Activated CD8-positive, alpha-beta T cell treated with anti-CD3 and anti-CD28 coated beads for 36 hours (primary cell): Measurements from ENCODE around the gene MAPK12. TPM values are rescaled to one million over a fixed set of nuclear protein-coding genes. Genes with fewer than 3 reads are reported as not detected.

Source experiments
- ATAC-seq: fragments of 200-7000 bp; cut with Tn5 transposase; one replicate; pipeline ENCODE4 v1.10.0; 2021; ENCODE audit warnings: mild to moderate bottlenecking, moderate library complexity
- CTCF ChIA-PET: fragments of 350-600 bp; sonication (Branson Sonifier 250); formaldehyde crosslinking; loops from one replicate; lab custom pipeline; 2021; ENCODE audit warnings: antibody characterized with exemption; lab: Charles Lee
- POLR2A ChIA-PET: fragments of 350-600 bp; sonication (Branson Sonifier 250); formaldehyde crosslinking; loops from one replicate; lab custom pipeline; 2021; ENCODE audit warnings: antibody characterized with exemption; lab: Charles Lee
- DNase-seq: peaks from one replicate; pipeline ENCODE4 v3.0.0-alpha.2; 2020
- H3K27ac Mint-ChIP-seq: one replicate; pipeline ENCODE4 v1.8.0; 2021; ENCODE audit warnings: mild to moderate bottlenecking, mixed read lengths
- H3K27me3 Mint-ChIP-seq: one replicate; pipeline ENCODE4 v1.8.0; 2021; ENCODE audit warnings: mixed read lengths
- H3K36me3 Mint-ChIP-seq: one replicate; pipeline ENCODE4 v1.8.0; 2021; ENCODE audit warnings: low read depth, mixed read lengths
- H3K4me1 Mint-ChIP-seq: one replicate; pipeline ENCODE4 v1.8.0; 2021; ENCODE audit warnings: low read depth, mixed read lengths
- H3K4me3 Mint-ChIP-seq: one replicate; pipeline ENCODE4 v1.8.0; 2021; ENCODE audit warnings: mild to moderate bottlenecking, moderate library complexity, mixed read lengths
- H3K9me3 Mint-ChIP-seq: one replicate; pipeline ENCODE4 v1.8.0; 2021; ENCODE audit warnings: mixed read lengths
- CTCF ChIP-seq: fragments of 200-600 bp; IDR thresholded peaks from one replicate; pipeline ENCODE4 v1.8.0; 2022; ENCODE audit warnings: antibody characterized with exemption, mild to moderate bottlenecking
- intact Hi-C: fragments of 100-400 bp; cut with micrococcal nuclease; formaldehyde crosslinking; loops from one replicate; pipeline ENCODE4 v1.10.0; 2022
- total RNA-seq, 2 experiments: library from RNA; stranded (reverse); gene quantifications; one replicate each; pipeline ENCODE4 v1.2.3, GENCODE V29; 2021

The MAPK12 gene
- total RNA-seq, 2 experiments from 2014 or later: 7.9 to 9.2 TPM

- no peak for DNase-seq
- intact Hi-C loops: no loop called here
- H3K4me3 Mint-ChIP-seq: no peak overlapping the region
- peaks cover 22% of the 10 kb centered on the region for H3K36me3 Mint-ChIP-seq
- H3K9me3 Mint-ChIP-seq: no peaks in the 10 kb centered on the region
- ATAC-seq: no peak
- CTCF ChIA-PET: interaction anchor here (1.4 kb wide), 1 partner anchor 8 kb away, joined by 3 read pairs; no protein-coding TSS in a partner anchor
- H3K4me1 Mint-ChIP-seq: peaks cover 21% of the 10 kb centered on the region
- no peaks in the 10 kb centered on the region for H3K27me3 Mint-ChIP-seq
- no peak for TF ChIP-seq CTCF
- POLR2A ChIA-PET: no interaction called here
- H3K27ac Mint-ChIP-seq: no peak overlapping the region
Measured at GRCh38 chr22:50233223-50233622, 28.3 kb downstream of the MAPK12 start.

DNA sequence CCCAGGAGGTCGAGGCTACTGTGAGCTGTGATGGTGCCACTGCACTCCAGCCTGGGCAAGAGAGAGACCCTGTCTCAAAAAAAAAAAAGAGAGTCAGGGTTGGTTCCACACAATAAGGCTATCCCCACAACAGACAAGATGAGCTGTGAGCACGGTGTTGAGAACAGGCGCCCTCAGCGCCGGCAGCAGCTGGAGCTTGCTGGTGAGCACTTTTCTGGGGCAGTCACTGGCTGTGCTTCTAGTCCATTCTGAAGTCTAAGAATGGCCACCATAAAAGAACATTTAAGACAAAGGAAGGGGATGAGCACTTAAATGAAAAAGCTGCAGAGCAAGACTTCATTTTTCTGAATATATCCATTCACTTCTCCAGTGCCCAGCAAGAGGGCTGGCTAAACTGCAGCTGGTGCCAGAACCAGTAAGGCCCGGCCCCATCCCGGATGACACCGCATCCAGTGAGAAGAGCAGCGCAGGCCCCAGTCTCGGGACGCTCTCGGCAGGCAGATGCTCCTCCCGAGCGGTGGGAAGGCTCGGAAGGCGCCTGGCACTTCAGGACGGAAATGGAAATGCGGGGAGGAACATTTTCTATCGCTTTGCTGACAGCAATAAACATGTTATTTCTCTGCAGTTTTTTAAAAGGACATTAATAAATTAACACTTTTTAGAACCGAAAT, 28.9 kb downstream of the MAPK12 start:
- ATAC-seq (no peak), DNase-seq (no peak)
- Mint-ChIP-seq H3K4me3 (no peak overlapping the region), H3K9me3 (no peaks in the 10 kb centered on the region), H3K36me3 (peaks cover 20% of the 10 kb centered on the region), H3K4me1 (peaks cover 21% of the 10 kb centered on the region), H3K27ac (no peak overlapping the region), H3K27me3 (no peaks in the 10 kb centered on the region)
- intact Hi-C loops: no loop called here
- ChIA-PET CTCF (interaction anchor here (1.4 kb wide), 1 partner anchor 8 kb away, joined by 3 read pairs; no protein-coding TSS in a partner anchor), POLR2A (no interaction called here)
- TF ChIP-seq CTCF: no peak

DNA sequence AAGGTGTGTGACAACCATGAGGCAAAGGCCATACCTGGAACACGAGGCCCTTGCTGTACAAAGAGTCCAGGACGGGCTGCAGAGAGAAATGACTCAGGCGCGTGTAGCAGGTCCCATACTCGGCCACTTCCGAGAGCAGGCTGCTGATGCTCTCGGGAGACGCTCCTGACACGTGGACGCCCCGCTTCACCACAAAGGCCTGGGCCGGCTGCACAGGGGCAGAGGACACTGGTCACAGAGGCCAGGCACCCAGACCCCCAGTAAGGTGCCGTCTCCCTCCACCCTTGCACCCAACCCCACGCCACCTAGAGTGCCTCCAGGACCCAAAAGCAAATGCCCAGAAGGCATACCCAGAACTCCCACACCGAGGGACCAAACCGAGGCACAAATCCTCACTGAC, 32.1 kb downstream of the MAPK12 start:
- no peak for ATAC-seq
- no peak for TF ChIP-seq CTCF
- intact Hi-C loops: no loop called here
- Mint-ChIP-seq H3K4me1 (no peaks in the 10 kb centered on the region), H3K27me3 (no peaks in the 10 kb centered on the region), H3K9me3 (no peaks in the 10 kb centered on the region), H3K36me3 (peaks cover 20% of the 10 kb centered on the region), H3K4me3 (no peak overlapping the region), H3K27ac (no peak overlapping the region)
- CTCF ChIA-PET: interaction anchor here (1.8 kb wide), 1 partner anchor 12 kb away, joined by 8 read pairs; no protein-coding TSS in a partner anchor
- no peak for DNase-seq
- POLR2A ChIA-PET: interaction anchor here (0.9 kb wide), 1 partner anchor 37 kb away, joined by 4 read pairs; no protein-coding TSS in a partner anchor

GRCh38 chr22:50228366-50228765, 33.1 kb downstream of the MAPK12 start:
- Mint-ChIP-seq H3K27ac (no peak overlapping the region), H3K9me3 (no peaks in the 10 kb centered on the region), H3K4me3 (no peak overlapping the region), H3K36me3 (peaks cover 19% of the 10 kb centered on the region), H3K4me1 (no peaks in the 10 kb centered on the region), H3K27me3 (no peaks in the 10 kb centered on the region)
- intact Hi-C loops: no loop called here
- no peak for TF ChIP-seq CTCF
- ATAC-seq (no peak), DNase-seq (no peak)
- CTCF ChIA-PET: interaction anchor here (0.7 to 2.1 kb wide), 3 partner anchors 9 to 79 kb away, joined by 3 to 4 read pairs (median 3); partner anchors contain the start of gene TUBGCP6
- POLR2A ChIA-PET: no interaction called here

DNA sequence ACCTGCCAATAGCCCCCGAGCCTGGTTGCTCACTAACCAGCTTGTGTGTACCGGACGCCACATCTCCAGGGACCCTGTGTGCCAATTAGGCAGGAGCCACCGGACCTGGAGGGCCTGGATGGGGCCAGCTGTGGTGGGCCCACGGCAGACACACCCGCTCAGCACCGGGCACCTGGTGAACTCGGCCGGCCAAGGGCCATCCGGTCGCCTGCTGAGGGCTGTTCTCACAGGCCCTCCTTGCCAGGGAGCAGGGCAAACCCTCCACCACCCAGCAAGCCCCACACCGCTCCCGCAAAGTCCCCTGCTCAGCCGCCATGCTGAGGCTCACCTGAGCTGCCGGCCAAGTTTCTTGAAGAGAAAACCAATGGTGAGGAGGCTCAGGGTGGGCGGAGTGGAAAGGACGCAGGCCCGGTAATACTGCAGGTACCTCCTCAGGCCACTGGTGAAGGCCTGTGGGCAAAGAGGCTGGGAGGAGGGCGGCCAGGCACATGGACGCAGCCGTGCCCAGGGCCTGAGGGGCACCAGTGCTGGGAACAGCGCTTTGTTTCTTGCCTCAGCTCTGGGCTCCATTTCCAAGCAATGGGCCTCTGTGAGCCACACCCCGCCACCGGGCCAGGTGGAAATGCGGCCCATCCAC, 33.8 kb downstream of the MAPK12 start:
- POLR2A ChIA-PET: no interaction called here
- no peaks in the 10 kb centered on the region for H3K9me3 Mint-ChIP-seq
- peaks cover 22% of the 10 kb centered on the region for H3K36me3 Mint-ChIP-seq
- intact Hi-C loops: no loop called here
- H3K27ac Mint-ChIP-seq: no peak overlapping the region
- H3K4me1 Mint-ChIP-seq: no peaks in the 10 kb centered on the region
- no peak for DNase-seq
- TF ChIP-seq CTCF: no peak
- H3K27me3 Mint-ChIP-seq: no peaks in the 10 kb centered on the region
- ATAC-seq: no peak
- no peak overlapping the region for H3K4me3 Mint-ChIP-seq
- CTCF ChIA-PET: interaction anchor here (1.1 to 2.1 kb wide), 2 partner anchors 10 to 17 kb away, joined by 3 to 4 read pairs; partner anchors contain the start of gene TUBGCP6
